Hepatocyte (in vitro differentiated cells): Measurements from ENCODE around the gene SCTR.

Source experiments
- EZH2 ChIP-seq: fragments of 200-600 bp; sonication (generic); IDR thresholded peaks from 2 replicates; pipeline ENCODE4 v1.6.1; 2016; ENCODE audit warnings: antibody characterized with exemption, mild to moderate bottlenecking, borderline replicate concordance
- TF ChIP-seq, protein P1 (sequence below): fragments of 200-600 bp; sonication (generic); IDR thresholded peaks from 2 replicates; pipeline ENCODE4 v1.5.1; 2016; ENCODE audit warnings: antibody characterized with exemption, mild to moderate bottlenecking; ENCODE audit not compliant: poor library complexity

GRCh38 chr2:119402106-119402505 is 122.2 kb downstream of the SCTR start:
- TF ChIP-seq, protein P1, sequence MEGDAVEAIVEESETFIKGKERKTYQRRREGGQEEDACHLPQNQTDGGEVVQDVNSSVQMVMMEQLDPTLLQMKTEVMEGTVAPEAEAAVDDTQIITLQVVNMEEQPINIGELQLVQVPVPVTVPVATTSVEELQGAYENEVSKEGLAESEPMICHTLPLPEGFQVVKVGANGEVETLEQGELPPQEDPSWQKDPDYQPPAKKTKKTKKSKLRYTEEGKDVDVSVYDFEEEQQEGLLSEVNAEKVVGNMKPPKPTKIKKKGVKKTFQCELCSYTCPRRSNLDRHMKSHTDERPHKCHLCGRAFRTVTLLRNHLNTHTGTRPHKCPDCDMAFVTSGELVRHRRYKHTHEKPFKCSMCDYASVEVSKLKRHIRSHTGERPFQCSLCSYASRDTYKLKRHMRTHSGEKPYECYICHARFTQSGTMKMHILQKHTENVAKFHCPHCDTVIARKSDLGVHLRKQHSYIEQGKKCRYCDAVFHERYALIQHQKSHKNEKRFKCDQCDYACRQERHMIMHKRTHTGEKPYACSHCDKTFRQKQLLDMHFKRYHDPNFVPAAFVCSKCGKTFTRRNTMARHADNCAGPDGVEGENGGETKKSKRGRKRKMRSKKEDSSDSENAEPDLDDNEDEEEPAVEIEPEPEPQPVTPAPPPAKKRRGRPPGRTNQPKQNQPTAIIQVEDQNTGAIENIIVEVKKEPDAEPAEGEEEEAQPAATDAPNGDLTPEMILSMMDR, result no peak
- TF ChIP-seq EZH2, result no peak
